ENCODE measurements around the gene HOXD1.

DNA sequence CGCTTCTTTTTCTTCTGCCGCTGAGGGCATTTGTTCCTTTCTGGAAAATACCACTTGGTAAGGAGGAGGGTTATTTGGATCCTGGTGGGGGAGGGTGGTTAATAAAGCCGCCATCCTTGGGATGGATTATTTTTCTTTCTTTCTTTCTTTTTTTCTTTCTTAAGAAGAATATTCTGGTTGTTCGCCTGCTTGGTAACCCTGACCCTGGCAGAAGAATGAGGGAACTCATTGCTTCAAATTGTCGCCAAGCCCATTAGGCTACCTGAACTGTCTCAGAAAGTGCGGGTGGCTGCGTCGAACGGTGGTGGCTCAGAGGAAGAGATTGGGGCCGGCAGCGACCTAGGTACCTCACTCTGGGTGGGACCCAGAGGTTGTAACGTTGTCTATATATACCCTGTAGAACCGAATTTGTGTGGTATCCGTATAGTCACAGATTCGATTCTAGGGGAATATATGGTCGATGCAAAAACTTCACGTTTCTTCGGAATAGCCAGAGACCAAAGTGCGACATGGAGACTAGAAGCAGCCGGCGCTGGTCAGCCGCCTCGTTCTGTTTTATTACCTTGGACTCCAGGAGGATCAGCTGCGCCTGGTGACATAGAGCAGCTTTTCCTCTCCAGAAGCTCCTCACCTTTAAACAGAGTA lies 38.4 kb upstream of the HOXD1 start:
- no peak for TF ChIP-seq POLR2A (IDR thresholded peaks at IDR 0.05)
- TF ChIP-seq POLR2AphosphoS5 (IDR thresholded peaks at IDR 0.05), result no peak
- TF ChIP-seq, protein P1, sequence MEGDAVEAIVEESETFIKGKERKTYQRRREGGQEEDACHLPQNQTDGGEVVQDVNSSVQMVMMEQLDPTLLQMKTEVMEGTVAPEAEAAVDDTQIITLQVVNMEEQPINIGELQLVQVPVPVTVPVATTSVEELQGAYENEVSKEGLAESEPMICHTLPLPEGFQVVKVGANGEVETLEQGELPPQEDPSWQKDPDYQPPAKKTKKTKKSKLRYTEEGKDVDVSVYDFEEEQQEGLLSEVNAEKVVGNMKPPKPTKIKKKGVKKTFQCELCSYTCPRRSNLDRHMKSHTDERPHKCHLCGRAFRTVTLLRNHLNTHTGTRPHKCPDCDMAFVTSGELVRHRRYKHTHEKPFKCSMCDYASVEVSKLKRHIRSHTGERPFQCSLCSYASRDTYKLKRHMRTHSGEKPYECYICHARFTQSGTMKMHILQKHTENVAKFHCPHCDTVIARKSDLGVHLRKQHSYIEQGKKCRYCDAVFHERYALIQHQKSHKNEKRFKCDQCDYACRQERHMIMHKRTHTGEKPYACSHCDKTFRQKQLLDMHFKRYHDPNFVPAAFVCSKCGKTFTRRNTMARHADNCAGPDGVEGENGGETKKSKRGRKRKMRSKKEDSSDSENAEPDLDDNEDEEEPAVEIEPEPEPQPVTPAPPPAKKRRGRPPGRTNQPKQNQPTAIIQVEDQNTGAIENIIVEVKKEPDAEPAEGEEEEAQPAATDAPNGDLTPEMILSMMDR (IDR thresholded peaks at IDR 0.05), result no peak

All from prostate gland (tissue), 2 donors.